PFSK-1 (cell line): Measurements from ENCODE around the gene ARNT2.

Experiments used
- FOXP2 ChIP-seq: optimal IDR thresholded peaks from 2 replicates; pipeline ENCODE3; 2011; ENCODE audit warnings: borderline replicate concordance, control low read depth, inconsistent platforms; ENCODE audit not compliant: insufficient read depth; ENCODE audit errors: extremely low read length, extremely low read depth
- POLR2AphosphoS5 ChIP-seq: IDR thresholded peaks from 2 replicates; pipeline ENCODE4 v1.6.1; 2012; ENCODE audit warnings: low read depth, mild to moderate bottlenecking, control low read depth, low read length, moderate library complexity
- REST ChIP-seq, 2 experiments: IDR thresholded peaks; 2 replicates each; pipeline versions ENCODE4 v1.6.1 to v1.8.0; 2011 to 2012; ENCODE audit warnings: low read depth in 2 of 2, low read length in 2 of 2, control low read depth in 1 of 2, inconsistent platforms in 1 of 2, mild to moderate bottlenecking in 1 of 2, moderate library complexity in 1 of 2; ENCODE audit not compliant: insufficient read depth in 1 of 2
- SIN3A ChIP-seq: IDR thresholded peaks from 2 replicates; pipeline ENCODE4 v1.6.1; 2012; ENCODE audit warnings: mild to moderate bottlenecking, low read length, moderate library complexity, borderline replicate concordance; ENCODE audit not compliant: insufficient read depth
- TAF1 ChIP-seq: IDR thresholded peaks from 2 replicates; pipeline ENCODE4 v1.6.1; 2012; ENCODE audit warnings: low read length, control low read depth, borderline replicate concordance; ENCODE audit not compliant: insufficient read depth

Gene ARNT2

GRCh38 chr15:80375968-80376891 lies 28.0 kb upstream of the ARNT2 start:
- TF ChIP-seq FOXP2: no peak
- no peak for TF ChIP-seq TAF1
- TF ChIP-seq REST (IDR thresholded peaks at IDR 0.05; ENCODE audit: insufficient read depth in 1 of 2, low read depth in 2 of 2, low read length in 2 of 2): no peak
- TF ChIP-seq SIN3A: no peak

GRCh38 chr15:80379693-80380092 lies 24.5 kb upstream of the ARNT2 start:
- TF ChIP-seq TAF1: no peak
- no peak for TF ChIP-seq SIN3A
- no peak for TF ChIP-seq POLR2AphosphoS5
- no peak for TF ChIP-seq REST (IDR thresholded peaks at IDR 0.05; ENCODE audit: insufficient read depth in 1 of 2, low read depth in 2 of 2, low read length in 2 of 2)
- TF ChIP-seq FOXP2: no peak

- TF ChIP-seq POLR2AphosphoS5 (no peak), REST (IDR thresholded peaks at IDR 0.05; ENCODE audit: insufficient read depth in 1 of 2, low read depth in 2 of 2, low read length in 2 of 2) (no peak), SIN3A (no peak)
Observed at GRCh38 chr15:80380154-80380553, 24.0 kb upstream of the ARNT2 start.

- no peak for TF ChIP-seq TAF1
- no peak for TF ChIP-seq SIN3A
- TF ChIP-seq POLR2AphosphoS5: no peak
- TF ChIP-seq FOXP2: no peak
- no peak for TF ChIP-seq REST (IDR thresholded peaks at IDR 0.05; ENCODE audit: insufficient read depth in 1 of 2, low read depth in 2 of 2, low read length in 2 of 2)
Observed at GRCh38 chr15:80382285-80382684, 21.9 kb upstream of the ARNT2 start.
